Osteoblast (primary cell): ENCODE data around the gene FCN3. TPM values are rescaled to one million over a fixed set of nuclear protein-coding genes. Genes with fewer than 3 reads are reported as not detected.

Experiments
- DNase-seq: peaks from one replicate; pipeline ENCODE4 v3.0.0; 2011; ENCODE audit warnings: low spot score, mixed read lengths; ENCODE audit not compliant: insufficient read length; ENCODE audit errors: missing footprints
- H2AFZ ChIP-seq: 2 replicates; pipeline ENCODE4 v1.6.0; 2011; ENCODE audit warnings: mild to moderate bottlenecking, low read length
- H3K27ac ChIP-seq: 2 replicates; pipeline ENCODE4 v1.5.1; 2011; ENCODE audit warnings: mild to moderate bottlenecking, low read depth, low read length, moderate library complexity
- H3K27me3 ChIP-seq: 2 replicates; pipeline ENCODE4 v1.6.0; 2012; ENCODE audit warnings: mild to moderate bottlenecking, control low read depth, inconsistent platforms, low read length, moderate library complexity; ENCODE audit not compliant: insufficient read depth
- H3K36me3 ChIP-seq: 2 replicates; pipeline ENCODE4 v1.5.1; 2011; ENCODE audit warnings: mild to moderate bottlenecking, low read length, control low read depth, moderate library complexity; ENCODE audit not compliant: insufficient read depth
- H3K4me1 ChIP-seq: 2 replicates; pipeline ENCODE4 v1.5.1; 2011; ENCODE audit warnings: mild to moderate bottlenecking, low read length, control low read depth, moderate library complexity; ENCODE audit not compliant: insufficient read depth
- H3K4me2 ChIP-seq: 2 replicates; pipeline ENCODE4 v1.6.0; 2011; ENCODE audit warnings: mild to moderate bottlenecking, low read length; ENCODE audit not compliant: insufficient read depth
- H3K4me3 ChIP-seq: fragments of 200-600 bp; sonication (generic); 3 replicates; pipeline ENCODE4 v1.5.1; 2012; ENCODE audit warnings: mild to moderate bottlenecking, low read length, inconsistent platforms; ENCODE audit not compliant: insufficient read depth
- H3K79me2 ChIP-seq: 2 replicates; pipeline ENCODE4 v1.6.0; 2012; ENCODE audit warnings: mild to moderate bottlenecking, low read length, control low read depth, inconsistent platforms; ENCODE audit not compliant: insufficient read depth
- H3K9me3 ChIP-seq: 2 replicates; pipeline ENCODE4 v1.5.1; 2011; ENCODE audit warnings: low read depth, low read length, control low read depth
- H4K20me1 ChIP-seq: 2 replicates; pipeline ENCODE4 v1.6.0; 2012; ENCODE audit warnings: mild to moderate bottlenecking, low read length, control low read depth; ENCODE audit not compliant: insufficient read depth
- CTCF ChIP-seq: IDR thresholded peaks from 2 replicates; pipeline ENCODE4 v1.5.1; 2011; ENCODE audit warnings: mild to moderate bottlenecking, low read depth, low read length, moderate library complexity; ENCODE audit errors: extremely low read depth
- total RNA-seq: library from RNA; depleted of rRNA; stranded (reverse); fragments of >200 nt; gene quantifications from 2 replicates; pipeline ENCODE4 v1.2.3, GENCODE V29; 2012

Gene FCN3
- total RNA-seq, 1 donor = not detected

DNA sequence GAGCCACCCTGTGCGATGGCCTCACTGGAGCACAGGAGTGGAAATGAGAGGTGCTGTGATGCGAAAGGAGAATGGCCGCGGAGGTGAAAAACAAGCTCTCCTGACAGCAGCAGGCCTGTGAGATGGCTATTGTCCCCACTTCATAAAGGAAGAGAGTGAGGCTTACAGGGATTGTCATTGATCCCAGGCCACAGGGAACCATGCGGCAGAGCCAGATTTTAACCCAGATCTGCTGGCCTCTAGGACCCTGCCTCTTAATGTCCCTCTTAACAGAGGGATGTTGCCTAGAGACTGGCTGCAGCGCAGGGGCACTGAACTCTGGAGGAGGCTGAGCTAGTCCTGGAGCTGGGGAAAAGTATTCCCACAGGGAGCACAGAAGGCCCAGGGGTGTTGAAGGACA, 35.9 kb downstream of the FCN3 start:
- H3K4me1 ChIP-seq = peaks cover 14% of the 10 kb centered on the region
- DNase-seq = peak; percentile 81
- no peak overlapping the region for H3K4me3 ChIP-seq
- H3K36me3 ChIP-seq = peaks cover 24% of the 10 kb centered on the region
- no peak overlapping the region for H2AFZ ChIP-seq
- TF ChIP-seq CTCF = no peak
- no peaks in the 10 kb centered on the region for H3K79me2 ChIP-seq
- no peak overlapping the region for H3K27ac ChIP-seq
- H3K4me2 ChIP-seq = no peak overlapping the region
- peaks cover 4% of the 10 kb centered on the region for H4K20me1 ChIP-seq
- no peaks in the 10 kb centered on the region for H3K27me3 ChIP-seq
- no peaks in the 10 kb centered on the region for H3K9me3 ChIP-seq

DNA sequence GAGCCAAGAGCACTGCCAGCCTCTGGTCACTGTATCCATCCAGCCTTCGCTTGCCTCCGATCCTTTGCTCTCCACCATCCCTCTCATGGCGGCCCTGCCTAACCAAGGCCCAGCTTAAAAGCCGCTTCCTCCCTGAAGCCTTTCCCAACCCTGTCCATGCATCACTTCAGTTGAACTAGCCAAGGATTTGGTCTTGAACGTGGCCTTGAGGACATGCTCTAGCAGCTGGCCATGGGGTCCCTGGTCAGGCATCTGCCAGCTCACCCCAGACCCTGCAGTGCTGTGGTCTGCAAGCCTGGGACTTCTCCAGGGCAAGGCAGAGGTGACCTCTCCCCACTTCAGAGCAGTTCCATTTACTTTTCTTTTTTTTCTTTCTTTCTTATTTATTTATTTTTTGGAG, 37.9 kb downstream of the FCN3 start:
- no peak overlapping the region for H2AFZ ChIP-seq
- no peak overlapping the region for H3K4me3 ChIP-seq
- no peak overlapping the region for H3K4me2 ChIP-seq
- H3K27ac ChIP-seq = no peak overlapping the region
- H3K4me1 ChIP-seq = peaks cover 9% of the 10 kb centered on the region
- TF ChIP-seq CTCF = no peak
- H4K20me1 ChIP-seq = peaks cover 19% of the 10 kb centered on the region
- peaks cover 40% of the 10 kb centered on the region for H3K36me3 ChIP-seq
- H3K79me2 ChIP-seq = peaks cover 5% of the 10 kb centered on the region
- H3K9me3 ChIP-seq = no peaks in the 10 kb centered on the region
- peak; percentile 67 for DNase-seq
- H3K27me3 ChIP-seq = no peaks in the 10 kb centered on the region

DNA sequence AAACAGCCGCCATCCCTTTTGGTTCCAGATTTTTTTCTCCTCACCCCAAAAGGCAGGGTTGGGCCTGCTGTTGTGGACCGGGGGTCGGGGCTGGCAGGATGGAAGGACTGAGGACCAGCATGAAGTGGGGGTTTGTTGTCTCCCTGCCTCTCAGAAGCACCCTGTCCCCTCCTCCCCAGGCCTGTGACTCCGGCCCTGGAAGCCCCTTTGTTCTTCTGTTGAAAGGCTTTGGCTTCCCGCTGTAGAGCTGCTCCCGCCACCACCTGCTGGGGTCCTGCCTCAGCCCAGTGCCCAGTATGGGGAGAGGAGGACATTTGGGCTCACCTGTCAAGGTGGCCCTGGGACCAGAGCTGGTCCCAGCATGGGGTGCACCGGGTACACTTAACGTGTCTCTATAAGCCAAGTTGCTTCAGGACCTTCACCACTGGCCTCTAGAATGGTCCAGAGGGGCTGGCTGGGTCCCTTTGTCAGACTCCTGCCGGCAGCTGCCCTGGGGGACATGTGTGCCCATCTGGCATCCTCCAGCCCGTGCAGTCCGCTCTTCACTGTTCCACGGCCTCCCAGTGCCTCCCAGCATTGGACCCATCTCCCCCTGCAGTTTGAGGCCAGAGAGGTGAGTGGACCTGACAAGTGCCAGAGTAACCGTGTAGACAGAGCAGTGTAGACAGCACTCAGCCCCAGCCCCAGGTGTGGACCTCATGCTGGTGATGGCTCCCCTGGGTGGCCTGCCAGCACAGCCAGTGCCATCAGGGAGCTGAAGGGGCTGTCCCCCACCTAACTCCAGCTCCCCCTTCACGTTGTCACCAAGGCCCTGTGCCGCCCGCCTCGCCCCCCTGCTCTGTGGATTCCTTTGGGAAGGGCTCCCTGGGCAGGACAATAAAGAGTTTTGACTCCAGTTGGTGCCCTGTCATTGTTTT, 38.9 kb downstream of the FCN3 start:
- Histone ChIP-seq H3K27ac (no peak overlapping the region), H3K9me3 (no peaks in the 10 kb centered on the region), H3K4me3 (no peak overlapping the region), H2AFZ (no peak overlapping the region), H3K79me2 (peaks cover 12% of the 10 kb centered on the region), H3K27me3 (no peaks in the 10 kb centered on the region), H3K36me3 (peaks cover 40% of the 10 kb centered on the region), H4K20me1 (peaks cover 19% of the 10 kb centered on the region), H3K4me2 (no peak overlapping the region), H3K4me1 (no peaks in the 10 kb centered on the region)
- DNase-seq = peak; percentile 79
- no peak for TF ChIP-seq CTCF

DNA sequence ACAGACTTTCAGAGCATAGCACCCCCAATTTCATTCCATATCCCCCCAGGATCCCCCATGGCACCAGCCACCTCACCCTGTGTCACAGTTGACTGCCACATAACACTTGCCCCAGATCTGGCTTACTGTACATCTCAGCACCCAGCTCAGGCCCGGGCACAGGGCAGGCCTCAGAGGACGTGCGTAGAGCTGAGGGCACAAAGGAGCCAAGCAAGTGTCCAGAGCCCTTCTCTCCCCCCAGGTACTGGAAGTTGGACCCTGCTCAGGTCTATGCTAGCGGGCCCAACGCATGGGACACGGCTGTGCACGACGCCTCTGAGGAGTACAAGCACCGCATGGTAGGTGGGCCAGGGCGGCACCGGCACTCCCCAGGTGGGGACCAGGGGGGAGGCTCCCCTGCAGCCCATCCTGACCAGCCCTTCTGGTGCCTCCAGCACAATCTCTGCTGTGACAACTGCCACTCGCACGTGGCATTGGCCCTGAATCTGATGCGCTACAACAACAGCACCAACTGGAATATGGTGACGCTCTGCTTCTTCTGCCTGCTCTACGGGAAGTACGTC, 40.8 kb downstream of the FCN3 start:
- Histone ChIP-seq H3K4me2 (no peak overlapping the region), H3K4me3 (no peak overlapping the region), H3K9me3 (no peaks in the 10 kb centered on the region), H3K27ac (no peak overlapping the region), H3K4me1 (no peaks in the 10 kb centered on the region), H4K20me1 (peaks cover 25% of the 10 kb centered on the region), H3K27me3 (no peaks in the 10 kb centered on the region), H3K79me2 (peaks cover 28% of the 10 kb centered on the region), H3K36me3 (peaks cover 46% of the 10 kb centered on the region), H2AFZ (no peak overlapping the region)
- TF ChIP-seq CTCF = no peak
- DNase-seq = peak; percentile 47
